Upper lobe of left lung (tissue), 4 donors: ENCODE measurements around the gene C11orf65.

Source experiments
- EP300 ChIP-seq, 4 donors: sonication (generic); formaldehyde crosslinking; IDR thresholded peaks; one replicate each; pipeline ENCODE4 v1.5.1; 2017; ENCODE audit warnings: antibody characterized with exemption in 4 of 4, control low read depth in 2 of 4
- POLR2A ChIP-seq, 4 donors: fragments of 450-650 bp; IDR thresholded peaks; one replicate each; pipeline ENCODE4 v1.5.1; 2016 to 2017; ENCODE audit warnings: antibody characterized with exemption in 4 of 4, mild to moderate bottlenecking in 2 of 4
- POLR2AphosphoS5 ChIP-seq, 2 donors: sonication (generic); formaldehyde crosslinking; IDR thresholded peaks; one replicate each; pipeline ENCODE4 v1.5.1; 2017; ENCODE audit warnings: antibody characterized with exemption in 2 of 2
- TF ChIP-seq, protein P1 (sequence below), 6 experiments: fragments of 450-650 bp in 4 of 6; fragments of 200-600 bp in 2 of 6; sonication (generic) in 2 of 6; IDR thresholded peaks; one replicate each; pipeline ENCODE4 v1.5.1; 2016 to 2019; ENCODE audit warnings: antibody characterized with exemption in 6 of 6

DNA sequence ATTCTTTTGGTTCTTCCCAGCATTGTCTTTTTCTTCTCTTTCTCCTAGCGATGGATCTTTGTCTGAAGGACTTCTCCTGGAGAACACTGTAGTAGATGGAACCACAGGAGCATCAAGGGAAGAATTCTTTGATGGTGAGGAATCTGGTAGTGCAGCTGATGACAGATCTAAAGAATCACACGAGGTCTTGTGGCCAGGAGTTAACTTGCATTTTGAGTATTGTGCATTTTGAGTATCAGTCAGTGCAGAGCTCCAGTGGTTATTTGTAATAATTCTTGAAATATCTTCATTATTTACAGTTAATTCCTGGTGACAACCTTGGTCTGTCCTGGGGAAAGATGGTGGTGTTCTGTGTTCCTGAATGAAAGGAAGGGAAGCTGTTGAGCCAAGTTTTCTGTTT, 45.4 kb upstream of the C11orf65 start:
- TF ChIP-seq POLR2AphosphoS5 (IDR thresholded peaks at IDR 0.05) (no peak), POLR2A (IDR thresholded peaks at IDR 0.05) (no peak), EP300 (IDR thresholded peaks at IDR 0.05) (no peak)
- TF ChIP-seq, protein P1, sequence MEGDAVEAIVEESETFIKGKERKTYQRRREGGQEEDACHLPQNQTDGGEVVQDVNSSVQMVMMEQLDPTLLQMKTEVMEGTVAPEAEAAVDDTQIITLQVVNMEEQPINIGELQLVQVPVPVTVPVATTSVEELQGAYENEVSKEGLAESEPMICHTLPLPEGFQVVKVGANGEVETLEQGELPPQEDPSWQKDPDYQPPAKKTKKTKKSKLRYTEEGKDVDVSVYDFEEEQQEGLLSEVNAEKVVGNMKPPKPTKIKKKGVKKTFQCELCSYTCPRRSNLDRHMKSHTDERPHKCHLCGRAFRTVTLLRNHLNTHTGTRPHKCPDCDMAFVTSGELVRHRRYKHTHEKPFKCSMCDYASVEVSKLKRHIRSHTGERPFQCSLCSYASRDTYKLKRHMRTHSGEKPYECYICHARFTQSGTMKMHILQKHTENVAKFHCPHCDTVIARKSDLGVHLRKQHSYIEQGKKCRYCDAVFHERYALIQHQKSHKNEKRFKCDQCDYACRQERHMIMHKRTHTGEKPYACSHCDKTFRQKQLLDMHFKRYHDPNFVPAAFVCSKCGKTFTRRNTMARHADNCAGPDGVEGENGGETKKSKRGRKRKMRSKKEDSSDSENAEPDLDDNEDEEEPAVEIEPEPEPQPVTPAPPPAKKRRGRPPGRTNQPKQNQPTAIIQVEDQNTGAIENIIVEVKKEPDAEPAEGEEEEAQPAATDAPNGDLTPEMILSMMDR (IDR thresholded peaks at IDR 0.05): no peak
